ENCODE measurements around the gene APBA1.
A peak's percentile ranks its signal among the peaks of the same experiment; 100 is the strongest.

APBA1 gene

DNA sequence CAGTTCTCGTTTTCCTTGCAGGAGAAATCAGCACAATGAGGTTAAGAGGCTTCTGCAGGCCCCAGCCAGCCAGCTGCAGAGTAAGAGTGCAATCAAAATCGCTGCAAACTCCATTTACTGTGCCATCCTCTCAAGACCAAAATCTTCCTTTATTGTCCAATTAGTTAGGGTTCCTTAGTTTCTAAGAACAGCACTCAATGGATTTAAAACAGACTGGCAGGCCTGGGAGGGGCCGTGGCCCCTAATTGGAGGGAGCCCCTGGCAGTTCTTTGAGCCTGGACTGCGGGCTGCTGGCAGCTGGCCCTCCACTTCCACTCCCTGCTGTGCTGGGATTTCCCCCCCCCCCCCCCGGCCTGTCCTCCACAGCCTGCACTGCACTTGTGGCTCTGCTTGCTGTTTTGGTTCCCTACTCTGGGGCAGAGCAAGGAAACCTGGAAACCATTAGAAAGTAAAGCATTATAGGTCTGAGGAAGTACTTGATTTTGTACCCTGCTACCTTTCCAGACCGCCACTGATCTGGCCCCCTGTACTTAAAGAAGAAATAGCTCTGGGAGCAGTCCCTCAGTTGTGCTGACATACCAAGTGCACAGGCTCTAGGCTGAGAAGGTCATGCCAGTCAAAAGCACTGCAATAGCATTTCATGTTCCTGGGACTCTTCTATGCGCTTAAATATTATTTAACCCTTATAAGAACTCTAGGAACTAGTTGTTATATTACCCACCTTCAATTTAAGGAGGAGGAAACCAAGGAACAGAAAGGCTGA is 129.0 kb downstream of the APBA1 start:
- Histone ChIP-seq H3K9me3 (replicated peaks; ENCODE audit: low read length) (no peaks in the 10 kb centered on the region), H3K4me3 (ENCODE audit: low read length) (no peak overlapping the region), H3K27me3 (ENCODE audit: control insufficient read depth, insufficient read depth, low read length) (no peaks in the 10 kb centered on the region), H3K4me2 (ENCODE audit: low read length) (no peak overlapping the region), H3K36me3 (ENCODE audit: insufficient read depth, low read length) (no peaks in the 10 kb centered on the region), H3K9ac (ENCODE audit: low read depth, low read length) (no peak overlapping the region), H3K4me1 (ENCODE audit: control insufficient read depth, insufficient read depth, low read length) (peaks cover 5% of the 10 kb centered on the region)

DNA sequence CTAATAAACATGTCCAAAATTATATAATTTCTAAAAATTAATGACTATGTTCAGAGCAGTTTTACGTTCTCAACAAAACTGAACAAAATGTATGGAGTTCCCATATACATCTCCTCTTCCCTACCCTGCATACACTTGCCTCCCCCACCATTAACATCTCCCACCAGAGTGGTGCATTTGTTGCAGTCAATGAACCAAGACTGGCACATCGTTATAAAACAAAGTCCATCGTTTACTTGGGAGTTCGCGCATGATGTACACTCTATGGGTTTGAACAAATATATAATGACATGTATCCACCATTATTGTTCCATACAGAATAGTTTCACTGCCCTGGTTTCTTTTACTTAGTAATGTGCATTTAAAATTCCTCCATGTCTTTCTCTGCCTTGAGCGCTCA is 130.1 kb downstream of the APBA1 start:
- Histone ChIP-seq H3K9me3 (replicated peaks; ENCODE audit: low read length) (no peaks in the 10 kb centered on the region), H3K36me3 (ENCODE audit: insufficient read depth, low read length) (no peaks in the 10 kb centered on the region), H3K27me3 (ENCODE audit: control insufficient read depth, insufficient read depth, low read length) (no peaks in the 10 kb centered on the region), H3K9ac (ENCODE audit: low read depth, low read length) (no peak overlapping the region), H3K4me3 (ENCODE audit: low read length) (no peak overlapping the region), H3K4me2 (ENCODE audit: low read length) (no peak overlapping the region), H3K4me1 (ENCODE audit: control insufficient read depth, insufficient read depth, low read length) (peaks cover 5% of the 10 kb centered on the region)

DNA sequence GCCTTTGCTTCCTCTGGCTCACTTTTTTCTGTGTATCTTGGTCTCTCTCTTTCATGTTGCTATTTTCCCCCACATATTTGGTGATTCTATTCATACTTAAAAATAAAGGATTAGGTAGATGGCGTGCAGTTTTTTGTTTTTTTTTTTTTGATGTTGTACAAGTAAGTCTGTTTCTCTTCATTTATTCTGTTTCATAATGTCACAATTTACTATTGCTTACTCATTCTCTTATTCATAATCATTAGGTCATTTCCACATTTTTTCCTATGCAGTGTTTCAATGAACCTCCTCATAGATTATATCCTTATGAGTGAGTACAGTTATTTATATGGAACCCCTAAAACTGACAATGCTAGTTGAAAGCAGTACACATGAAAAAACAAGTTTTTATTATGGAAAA is 136.3 kb downstream of the APBA1 start:
- Histone ChIP-seq H3K9me3 (replicated peaks; ENCODE audit: low read length) (no peaks in the 10 kb centered on the region), H3K4me2 (ENCODE audit: low read length) (peak overlapping the region; percentile 26), H3K27me3 (ENCODE audit: control insufficient read depth, insufficient read depth, low read length) (no peaks in the 10 kb centered on the region), H3K4me1 (ENCODE audit: control insufficient read depth, insufficient read depth, low read length) (peaks cover 15% of the 10 kb centered on the region), H3K9ac (ENCODE audit: low read depth, low read length) (peak overlapping the region; percentile 70), H3K36me3 (ENCODE audit: insufficient read depth, low read length) (no peaks in the 10 kb centered on the region), H3K4me3 (ENCODE audit: low read length) (no peak overlapping the region)

DNA sequence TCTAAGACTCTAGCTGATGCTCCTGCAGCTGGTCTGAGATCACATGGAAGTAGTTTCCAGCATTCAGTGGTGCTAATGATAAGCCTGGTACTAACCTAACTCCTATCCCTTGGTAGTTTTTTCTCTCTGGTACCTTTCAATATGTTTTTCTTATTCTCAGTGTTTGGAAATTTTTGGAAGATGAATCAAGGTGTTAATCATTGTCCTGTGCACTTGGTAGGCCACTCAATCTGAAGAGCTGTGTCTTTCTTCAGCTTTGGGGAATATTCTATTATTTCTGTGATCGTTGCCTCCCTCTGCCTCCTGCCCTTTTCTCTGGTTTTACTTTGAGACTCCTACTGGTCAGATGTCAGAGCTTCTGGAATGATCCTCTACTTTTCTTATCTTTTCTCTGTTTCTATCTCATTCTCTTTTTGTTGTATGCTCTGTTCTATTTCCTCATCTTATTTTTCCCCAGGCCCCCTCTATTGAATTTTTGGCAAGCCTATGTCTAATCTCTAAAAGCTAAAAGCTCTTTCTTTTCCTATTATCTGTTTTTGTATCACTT is 136.8 kb downstream of the APBA1 start:
- Histone ChIP-seq H3K4me1 (ENCODE audit: control insufficient read depth, insufficient read depth, low read length) (peaks cover 15% of the 10 kb centered on the region), H3K4me2 (ENCODE audit: low read length) (peak overlapping the region; percentile 26), H3K36me3 (ENCODE audit: insufficient read depth, low read length) (no peaks in the 10 kb centered on the region), H3K27me3 (ENCODE audit: control insufficient read depth, insufficient read depth, low read length) (no peaks in the 10 kb centered on the region), H3K4me3 (ENCODE audit: low read length) (no peak overlapping the region), H3K9ac (ENCODE audit: low read depth, low read length) (peak overlapping the region; percentile 70), H3K9me3 (replicated peaks; ENCODE audit: low read length) (no peaks in the 10 kb centered on the region)

DNA sequence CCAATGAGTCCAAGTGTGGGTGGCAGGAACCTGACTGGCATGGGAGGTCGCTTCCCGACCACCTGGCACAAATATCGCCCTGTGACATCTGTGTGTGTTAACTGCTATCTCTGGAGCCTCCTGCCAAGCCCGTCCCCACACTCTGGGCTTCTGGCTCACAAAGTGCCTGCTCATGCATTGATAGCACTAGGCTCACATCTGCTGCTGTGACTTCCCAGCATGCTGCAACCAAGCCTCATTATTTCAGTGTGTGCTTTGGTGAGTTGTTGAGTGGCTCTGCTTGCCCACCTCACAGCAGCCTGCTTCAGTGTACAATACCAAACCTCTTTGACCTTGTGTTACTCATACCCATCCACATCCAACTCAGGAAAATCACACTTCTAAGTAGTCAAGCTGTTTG is 139.8 kb downstream of the APBA1 start:
- Histone ChIP-seq H3K27me3 (ENCODE audit: control insufficient read depth, insufficient read depth, low read length) (no peaks in the 10 kb centered on the region), H3K36me3 (ENCODE audit: insufficient read depth, low read length) (no peaks in the 10 kb centered on the region), H3K4me3 (ENCODE audit: low read length) (no peak overlapping the region), H3K4me2 (ENCODE audit: low read length) (no peak overlapping the region), H3K9ac (ENCODE audit: low read depth, low read length) (no peak overlapping the region), H3K9me3 (replicated peaks; ENCODE audit: low read length) (no peaks in the 10 kb centered on the region), H3K4me1 (ENCODE audit: control insufficient read depth, insufficient read depth, low read length) (peaks cover 15% of the 10 kb centered on the region)

DNA sequence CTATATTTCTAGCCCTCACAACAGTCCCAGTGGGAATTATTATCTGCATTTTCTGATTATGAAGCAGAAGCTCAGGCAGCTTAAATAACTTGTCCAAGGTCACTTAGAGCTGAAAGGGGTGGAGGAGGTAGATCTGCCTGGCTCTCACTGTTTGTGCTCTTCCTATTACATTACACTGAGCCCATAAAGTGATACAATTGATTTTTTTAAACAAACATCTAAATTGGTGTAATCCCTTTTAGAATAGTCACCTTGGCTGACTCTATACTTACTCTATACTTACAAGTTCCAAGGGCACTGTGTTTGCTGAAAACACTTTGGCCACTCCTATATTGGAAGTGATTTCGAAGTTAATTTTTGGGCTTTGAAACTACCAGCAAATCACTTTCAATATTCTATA is 144.7 kb downstream of the APBA1 start:
- Histone ChIP-seq H3K4me1 (ENCODE audit: control insufficient read depth, insufficient read depth, low read length) (no peaks in the 10 kb centered on the region), H3K4me3 (ENCODE audit: low read length) (no peak overlapping the region), H3K36me3 (ENCODE audit: insufficient read depth, low read length) (no peaks in the 10 kb centered on the region), H3K4me2 (ENCODE audit: low read length) (no peak overlapping the region), H3K9ac (ENCODE audit: low read depth, low read length) (no peak overlapping the region), H3K27me3 (ENCODE audit: control insufficient read depth, insufficient read depth, low read length) (no peaks in the 10 kb centered on the region), H3K9me3 (replicated peaks; ENCODE audit: low read length) (no peaks in the 10 kb centered on the region)

DNA sequence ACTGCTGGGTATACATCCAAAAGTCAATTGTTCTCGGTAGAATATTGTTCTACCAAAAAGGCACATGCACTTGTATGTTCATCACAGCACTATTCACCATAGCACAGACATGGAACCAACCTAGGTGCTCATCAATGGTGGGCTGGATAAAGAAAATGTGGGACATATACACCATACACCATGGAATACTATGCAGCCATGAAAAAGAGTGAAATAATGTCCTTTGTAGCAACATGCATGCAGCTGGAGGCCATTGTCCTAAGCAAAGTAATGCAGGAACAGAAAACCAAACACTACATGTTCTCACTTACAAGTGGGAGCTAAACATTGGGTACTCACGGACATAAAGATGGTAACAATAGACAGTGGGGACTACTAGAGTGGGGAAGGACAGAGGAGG is 145.5 kb downstream of the APBA1 start:
- H3K4me3 ChIP-seq (ENCODE audit: low read length): no peak overlapping the region
- no peaks in the 10 kb centered on the region for H3K9me3 ChIP-seq (replicated peaks; ENCODE audit: low read length)
- no peak overlapping the region for H3K9ac ChIP-seq (ENCODE audit: low read depth, low read length)
- H3K4me2 ChIP-seq (ENCODE audit: low read length): no peak overlapping the region
- H3K4me1 ChIP-seq (ENCODE audit: control insufficient read depth, insufficient read depth, low read length): no peaks in the 10 kb centered on the region
- no peaks in the 10 kb centered on the region for H3K36me3 ChIP-seq (ENCODE audit: insufficient read depth, low read length)
- H3K27me3 ChIP-seq (ENCODE audit: control insufficient read depth, insufficient read depth, low read length): no peaks in the 10 kb centered on the region

DNA sequence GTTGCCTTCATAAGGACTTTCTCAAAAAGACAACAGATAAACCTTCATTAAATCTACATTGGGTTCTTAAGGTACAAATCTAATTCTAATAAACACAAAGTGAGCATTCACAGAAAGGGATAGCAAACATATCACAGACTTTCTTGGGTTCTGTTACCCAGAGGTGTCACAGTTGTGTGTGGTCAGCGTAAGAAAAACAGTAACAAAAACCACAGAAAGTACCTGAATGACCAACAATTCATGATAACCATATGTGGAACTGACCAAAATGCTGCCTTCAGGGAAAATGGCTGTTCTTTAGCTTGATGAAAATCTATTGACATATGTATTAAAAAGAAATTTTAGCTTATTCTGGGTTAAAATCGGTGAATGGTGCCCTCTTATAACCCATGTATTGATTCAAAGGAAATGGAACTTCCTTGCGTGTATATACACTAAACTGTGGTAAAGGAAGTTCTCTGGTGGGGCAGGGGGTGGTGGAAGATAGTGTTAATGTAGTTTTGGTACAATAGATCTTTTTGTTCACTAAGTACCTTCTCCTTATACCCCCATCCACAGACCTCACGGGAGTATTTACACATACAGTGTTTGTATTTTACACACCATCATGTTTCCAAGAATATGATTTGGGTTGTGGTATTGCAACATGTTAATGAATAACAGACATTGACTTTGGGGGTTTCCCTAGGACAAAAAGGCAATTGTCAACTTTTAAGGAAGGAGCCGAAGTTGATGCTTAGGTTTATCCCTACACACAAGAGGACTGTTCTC is 152.5 kb downstream of the APBA1 start:
- H3K4me3 ChIP-seq (ENCODE audit: low read length): no peak overlapping the region
- H3K9ac ChIP-seq (ENCODE audit: low read depth, low read length): no peak overlapping the region
- no peaks in the 10 kb centered on the region for H3K9me3 ChIP-seq (replicated peaks; ENCODE audit: low read length)
- H3K4me1 ChIP-seq (ENCODE audit: control insufficient read depth, insufficient read depth, low read length): no peaks in the 10 kb centered on the region
- no peaks in the 10 kb centered on the region for H3K27me3 ChIP-seq (ENCODE audit: control insufficient read depth, insufficient read depth, low read length)
- no peaks in the 10 kb centered on the region for H3K36me3 ChIP-seq (ENCODE audit: insufficient read depth, low read length)
- H3K4me2 ChIP-seq (ENCODE audit: low read length): no peak overlapping the region

DNA sequence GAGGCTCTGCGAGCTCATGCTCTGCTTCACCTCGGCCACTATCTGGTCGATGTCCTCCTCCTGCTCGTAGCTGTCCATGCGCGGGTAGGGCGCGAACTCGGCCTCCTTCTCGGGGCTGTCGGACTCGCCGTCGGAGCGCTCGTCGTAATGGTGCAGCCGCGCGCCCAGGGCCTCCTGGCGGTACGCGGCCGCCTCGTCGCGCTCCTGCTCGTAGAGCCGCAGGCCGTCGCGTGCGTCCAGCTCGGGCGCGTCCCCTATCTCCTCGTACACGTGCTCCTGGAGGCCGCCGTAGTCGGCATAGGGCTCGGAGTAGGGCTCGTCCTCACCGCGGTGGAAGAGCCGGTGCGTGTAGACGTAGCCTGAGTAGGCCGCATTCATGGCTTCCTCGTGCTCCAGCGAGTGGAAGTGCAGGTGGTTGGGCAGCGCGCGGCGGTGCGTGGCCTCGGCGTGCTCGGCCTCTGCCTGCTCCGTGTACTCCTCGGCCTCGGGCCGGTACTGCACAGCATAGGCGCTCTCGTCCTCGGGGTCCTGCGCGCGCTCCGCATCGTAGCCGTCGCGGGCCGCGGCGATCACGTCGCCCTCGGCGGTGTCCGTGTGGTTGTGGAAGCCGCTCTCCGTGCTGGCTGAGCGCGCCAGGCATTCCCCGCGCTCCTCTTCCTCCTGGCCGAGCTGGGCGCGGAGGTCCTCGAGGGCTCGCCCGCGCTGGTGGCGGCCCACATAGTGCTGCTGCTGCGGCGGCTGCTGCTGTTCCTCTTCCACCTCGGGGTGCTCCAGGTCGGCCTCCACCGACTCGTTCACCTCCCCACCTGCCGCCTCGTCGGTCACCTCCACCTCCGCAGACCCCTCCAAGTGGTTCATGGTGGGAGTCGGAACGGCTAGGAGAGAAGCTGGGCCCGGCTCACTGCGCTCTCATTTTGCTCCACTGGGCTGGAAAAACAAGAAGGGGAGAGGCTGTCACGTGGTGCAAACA is 155.5 kb downstream of the APBA1 start:
- Histone ChIP-seq H3K9ac (ENCODE audit: low read depth, low read length) (no peak overlapping the region), H3K4me3 (ENCODE audit: low read length) (no peak overlapping the region), H3K4me2 (ENCODE audit: low read length) (no peak overlapping the region), H3K27me3 (ENCODE audit: control insufficient read depth, insufficient read depth, low read length) (no peaks in the 10 kb centered on the region), H3K4me1 (ENCODE audit: control insufficient read depth, insufficient read depth, low read length) (no peaks in the 10 kb centered on the region), H3K9me3 (replicated peaks; ENCODE audit: low read length) (no peaks in the 10 kb centered on the region), H3K36me3 (ENCODE audit: insufficient read depth, low read length) (no peaks in the 10 kb centered on the region)

DNA sequence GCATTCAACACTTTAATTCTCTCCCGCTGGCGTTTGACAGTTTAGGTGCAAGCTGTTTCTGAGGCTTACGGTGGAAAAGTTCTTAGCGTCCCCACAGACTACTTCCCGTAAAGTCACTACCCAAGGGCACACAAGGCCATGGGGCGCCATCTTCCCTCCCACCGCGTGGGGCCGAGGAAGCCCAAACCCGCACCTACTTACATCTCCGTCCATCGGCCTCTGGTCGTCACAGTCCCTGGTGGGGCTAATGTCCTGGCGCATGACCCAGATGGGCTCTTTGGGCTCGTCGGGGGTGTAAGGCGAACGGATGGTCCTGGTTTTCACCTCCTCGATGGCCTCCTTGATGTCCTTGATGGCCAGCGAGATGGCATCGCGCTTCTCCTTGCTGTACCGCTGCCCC is 156.4 kb downstream of the APBA1 start:
- Histone ChIP-seq H3K36me3 (ENCODE audit: insufficient read depth, low read length) (no peaks in the 10 kb centered on the region), H3K4me3 (ENCODE audit: low read length) (no peak overlapping the region), H3K4me1 (ENCODE audit: control insufficient read depth, insufficient read depth, low read length) (no peaks in the 10 kb centered on the region), H3K4me2 (ENCODE audit: low read length) (no peak overlapping the region), H3K27me3 (ENCODE audit: control insufficient read depth, insufficient read depth, low read length) (no peaks in the 10 kb centered on the region), H3K9me3 (replicated peaks; ENCODE audit: low read length) (no peaks in the 10 kb centered on the region), H3K9ac (ENCODE audit: low read depth, low read length) (no peak overlapping the region)

All from skeletal muscle satellite cell (primary cell).